DND-41 (cell line): ENCODE measurements around the gene SF3A1.
A peak's percentile ranks its signal among the peaks of the same experiment; 100 is the strongest.

Source experiments
- ATAC-seq: fragments of 200-7000 bp; cut with Tn5 transposase; 3 replicates; pipeline ENCODE4 v1.9.1; 2021; ENCODE audit warnings: low read depth; ENCODE audit not compliant: insufficient read depth
- DNase-seq: peaks from one replicate; pipeline ENCODE4 v3.0.0-alpha.2; 2020
- H2AFZ ChIP-seq: 2 replicates; pipeline ENCODE4 v1.6.0; 2012; ENCODE audit warnings: low read depth, low read length
- H3K27ac ChIP-seq: 2 replicates; pipeline ENCODE4 v1.5.1; 2012; ENCODE audit warnings: low read length, inconsistent platforms
- H3K27me3 ChIP-seq: fragments of 200-600 bp; sonication (generic); 2 replicates; pipeline ENCODE4 v1.6.0; 2012; ENCODE audit warnings: low read length, mild to moderate bottlenecking, inconsistent platforms; ENCODE audit not compliant: insufficient read depth, poor library complexity
- H3K36me3 ChIP-seq: 2 replicates; pipeline ENCODE4 v1.5.1; 2012; ENCODE audit warnings: low read length, inconsistent platforms; ENCODE audit not compliant: insufficient read depth
- H3K4me1 ChIP-seq: 2 replicates; pipeline ENCODE4 v1.5.1; 2012; ENCODE audit warnings: mild to moderate bottlenecking, low read length; ENCODE audit not compliant: insufficient read depth
- H3K4me2 ChIP-seq: 2 replicates; pipeline ENCODE4 v1.6.0; 2012; ENCODE audit warnings: mild to moderate bottlenecking, moderate library complexity, low read length, inconsistent platforms; ENCODE audit not compliant: insufficient read depth
- H3K4me3 ChIP-seq, 2 experiments: fragments of 200-600 bp in 1 of 2; shearing (Covaris generic) in 1 of 2; 2 replicates each; pipeline ENCODE4 v1.5.1; 2012 to 2016; ENCODE audit warnings: inconsistent platforms in 2 of 2, low read length in 2 of 2, mild to moderate bottlenecking in 2 of 2, low read depth in 1 of 2, moderate library complexity in 1 of 2
- H3K79me2 ChIP-seq: 2 replicates; pipeline ENCODE4 v1.6.0; 2012; ENCODE audit warnings: low read length, inconsistent platforms; ENCODE audit not compliant: insufficient read depth
- H3K9ac ChIP-seq: 2 replicates; pipeline ENCODE4 v1.6.0; 2012; ENCODE audit warnings: low read depth, mild to moderate bottlenecking, inconsistent platforms, low read length, moderate library complexity
- H3K9me3 ChIP-seq: 2 replicates; pipeline ENCODE4 v1.5.1; 2012; ENCODE audit warnings: low read length, moderate library complexity, mild to moderate bottlenecking, inconsistent platforms; ENCODE audit not compliant: insufficient read depth, severe bottlenecking
- H4K20me1 ChIP-seq: 2 replicates; pipeline ENCODE4 v1.6.0; 2012; ENCODE audit warnings: low read length; ENCODE audit not compliant: insufficient read depth
- CTCF ChIP-seq: IDR thresholded peaks from 2 replicates; pipeline ENCODE4 v1.5.1; 2012; ENCODE audit warnings: borderline replicate concordance, low read length, moderate library complexity, mild to moderate bottlenecking; ENCODE audit not compliant: poor library complexity, severe bottlenecking; ENCODE audit errors: extremely low read depth
- EZH2 ChIP-seq: IDR thresholded peaks from 3 replicates; pipeline ENCODE4 v1.6.1; 2012; ENCODE audit warnings: borderline replicate concordance, low read depth, mild to moderate bottlenecking, moderate library complexity, low read length, inconsistent platforms; ENCODE audit not compliant: severe bottlenecking

SF3A1 gene

GRCh38 chr22:30315962-30316576, 40.6 kb downstream of the SF3A1 start:
- H3K4me3 ChIP-seq, result no peak overlapping the region
- H3K79me2 ChIP-seq, result peaks cover 98% of the 10 kb centered on the region
- peaks cover 92% of the 10 kb centered on the region for H3K36me3 ChIP-seq
- H3K27ac ChIP-seq, result peak overlapping the region; percentile 39; the same call in 1 of the 2 replicates
- H2AFZ ChIP-seq, result no peak overlapping the region
- ATAC-seq (no peak), DNase-seq (no peak)
- no peaks in the 10 kb centered on the region for H3K27me3 ChIP-seq
- no peaks in the 10 kb centered on the region for H3K9me3 ChIP-seq
- TF ChIP-seq CTCF (no peak), EZH2 (no peak)
- H4K20me1 ChIP-seq, result peaks cover 50% of the 10 kb centered on the region
- H3K4me1 ChIP-seq, result peaks cover 87% of the 10 kb centered on the region
- H3K4me2 ChIP-seq, result no peak overlapping the region
- no peak overlapping the region for H3K9ac ChIP-seq

DNA sequence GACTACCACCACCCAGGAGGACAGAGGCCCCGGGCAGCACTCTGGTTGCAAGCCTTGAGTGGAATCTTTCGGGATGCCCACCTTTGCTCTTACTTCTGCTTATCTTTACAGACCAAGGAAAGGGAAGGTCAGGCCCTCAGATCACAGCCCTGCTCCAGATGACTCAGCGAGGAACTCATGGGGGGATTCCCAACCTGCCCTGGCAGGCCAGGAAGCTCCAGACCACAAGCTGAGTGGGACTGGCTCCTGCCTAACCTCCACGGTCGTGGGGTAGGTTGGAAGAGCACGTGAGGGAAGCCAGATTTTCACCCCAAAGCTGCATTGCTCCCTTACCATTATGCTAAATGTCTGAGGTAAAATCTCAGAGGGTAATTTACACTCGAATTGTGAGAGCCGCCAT, 41.8 kb downstream of the SF3A1 start:
- H3K4me2 ChIP-seq, result no peak overlapping the region

DNA sequence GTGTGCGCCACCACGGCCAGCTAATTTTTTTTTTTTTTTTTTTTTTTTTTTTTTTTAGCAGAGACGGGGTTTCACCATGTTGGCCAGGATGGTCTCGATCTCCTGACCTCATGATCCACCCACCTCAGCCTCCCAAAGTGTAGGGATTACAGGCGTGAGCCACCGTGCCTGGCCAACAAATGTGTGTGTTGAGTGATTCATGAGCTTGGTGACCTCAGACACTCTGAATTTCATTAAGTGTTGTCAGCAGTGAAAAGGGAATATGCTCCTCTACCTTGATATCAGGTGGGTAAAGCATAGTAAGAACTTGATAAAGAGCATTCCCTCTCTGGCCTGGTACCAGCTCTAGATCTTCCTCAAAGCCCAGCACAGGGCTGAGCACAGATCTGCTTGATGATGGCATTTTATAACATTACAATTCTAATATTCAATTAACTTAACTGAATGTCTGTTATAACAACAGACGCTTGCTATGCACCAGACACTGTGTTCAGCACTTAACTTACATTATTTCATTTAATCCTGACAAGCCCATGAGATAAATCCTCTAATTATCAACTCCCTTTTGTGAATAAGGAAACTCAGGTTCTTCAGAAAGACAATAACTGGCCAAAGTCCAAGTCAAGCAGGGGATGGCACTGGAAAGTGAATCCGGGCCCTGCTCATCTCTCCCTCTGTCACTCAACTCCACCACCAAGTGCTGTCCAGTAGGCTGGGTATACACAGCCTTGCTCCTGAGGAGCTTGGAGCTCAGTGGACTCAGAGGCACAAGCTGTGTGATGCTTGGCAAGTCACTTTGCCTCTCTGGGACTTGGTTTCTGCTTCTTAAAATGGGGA, 42.9 kb downstream of the SF3A1 start:
- H3K4me2 ChIP-seq, result no peak overlapping the region
- no peak for ATAC-seq
- peaks cover 88% of the 10 kb centered on the region for H3K4me1 ChIP-seq
- H3K27me3 ChIP-seq, result no peaks in the 10 kb centered on the region
- no peak overlapping the region for H3K4me3 ChIP-seq
- peaks cover 27% of the 10 kb centered on the region for H4K20me1 ChIP-seq
- H3K79me2 ChIP-seq, result peaks cover 98% of the 10 kb centered on the region
- no peak for DNase-seq
- peaks cover 83% of the 10 kb centered on the region for H3K36me3 ChIP-seq
- H3K9me3 ChIP-seq, result no peaks in the 10 kb centered on the region
- peak overlapping the region; percentile 38; the same call in 1 of the 2 replicates for H3K27ac ChIP-seq
- TF ChIP-seq CTCF, result no peak
- no peak for TF ChIP-seq EZH2
- H2AFZ ChIP-seq, result no peak overlapping the region
- no peak overlapping the region for H3K9ac ChIP-seq

More for the DNA sequence above, 41.8 kb downstream of the SF3A1 start:
- H2AFZ ChIP-seq, result no peak overlapping the region
- peak overlapping the region; percentile 58 for H3K27ac ChIP-seq
- peak; percentile 12; the same call in 1 of the 3 replicates for ATAC-seq
- H3K36me3 ChIP-seq, result peaks cover 85% of the 10 kb centered on the region
- H3K79me2 ChIP-seq, result peaks cover 98% of the 10 kb centered on the region
- no peaks in the 10 kb centered on the region for H3K27me3 ChIP-seq
- DNase-seq, result no peak
- no peak for TF ChIP-seq EZH2
- no peak for TF ChIP-seq CTCF
- peaks cover 39% of the 10 kb centered on the region for H4K20me1 ChIP-seq
- H3K9ac ChIP-seq, result no peak overlapping the region
- H3K9me3 ChIP-seq, result no peaks in the 10 kb centered on the region
- no peak overlapping the region for H3K4me3 ChIP-seq
- H3K4me1 ChIP-seq, result peaks cover 88% of the 10 kb centered on the region
